Right lobe of liver (tissue), 6 donors: ENCODE data around the gene CDK14. TPM values are rescaled to one million over a fixed set of nuclear protein-coding genes. Genes with fewer than 3 reads are reported as not detected.

Source experiments
- ATAC-seq, 4 donors: fragments of 200-7000 bp; cut with Tn5 transposase; one replicate each; pipeline ENCODE4 v1.9.1; 2020; ENCODE audit warnings: mild to moderate bottlenecking in 4 of 4, moderate library complexity in 4 of 4
- DNase-seq, 3 donors: peaks; one replicate each; pipeline ENCODE4 v3.0.0-alpha.2; 2020
- H3K27ac ChIP-seq, 3 donors: fragments of 200-600 bp; one replicate each; pipeline ENCODE4 v1.8.0; 2022
- H3K27me3 ChIP-seq, 2 donors: fragments of 200-600 bp; one replicate each; pipeline ENCODE4 v1.8.0; 2022
- H3K36me3 ChIP-seq, 4 donors: fragments of 200-600 bp; sonication (generic) in 1 of 4; one replicate each; pipeline versions ENCODE4 v1.5.1 to v1.8.0; 2017 to 2022; ENCODE audit warnings: control low read depth in 1 of 4
- H3K4me1 ChIP-seq, 4 donors: fragments of 200-600 bp; sonication (generic) in 1 of 4; one replicate each; pipeline versions ENCODE4 v1.5.1 to v1.8.0; 2017 to 2022; ENCODE audit warnings: control low read depth in 1 of 4
- H3K4me3 ChIP-seq, 3 donors: fragments of 200-600 bp; one replicate each; pipeline ENCODE4 v1.8.0; 2022
- H3K9me3 ChIP-seq, 4 donors: fragments of 200-600 bp; sonication (generic) in 1 of 4; one replicate each; pipeline versions ENCODE4 v1.5.1 to v1.8.0; 2017 to 2022; ENCODE audit warnings: control low read depth in 1 of 4
- CTCF ChIP-seq, 4 donors: fragments of 200-600 bp in 3 of 4; fragments of 450-650 bp in 1 of 4; IDR thresholded peaks; one replicate each; pipeline versions ENCODE4 v1.5.1 to v1.8.0; 2016 to 2022; ENCODE audit warnings: antibody characterized with exemption in 4 of 4, mild to moderate bottlenecking in 2 of 4
- POLR2A ChIP-seq: fragments of 450-650 bp; IDR thresholded peaks from one replicate; pipeline ENCODE4 v1.6.1; 2017; ENCODE audit warnings: antibody characterized with exemption, mild to moderate bottlenecking
- WGBS: methylation state at CpG from one replicate; pipeline ENCODE4 v1.1.6; 2018; ENCODE audit warnings: low coverage, low lambda C conversion rate; ENCODE audit not compliant: insufficient coverage; ENCODE audit errors: missing lambda C conversion rate; 5-methylcytosine and 5-hydroxymethylcytosine counted together
- intact Hi-C, 2 donors: fragments of 100-400 bp; cut with DNase I; formaldehyde crosslinking; loops; one replicate each; pipeline versions ENCODE4 v1.11.2 to v1.14.1; 2022
- total RNA-seq, 6 experiments: library from RNA; depleted of rRNA in 2 of 6; stranded (reverse); fragments of >200 nt in 2 of 6; fragmentation: NEBNext Ultra II Directional in 3 of 6; extraction: Animal tissue kit (Norgen Biotek cat#: 25700) in 3 of 6; gene quantifications; one replicate each; pipeline versions ENCODE4 v1.1.0 to v1.2.4, GENCODE V29; 2016 to 2023
- donor health status: DM: no; HTN: yes; CAD: no.
- donor health status: DM: no; HTN: no; CAD: no.
- donor health status: DM: no; HTN: no; CAD: no.
- donor health status: DM: no; HTN: yes; CAD: no.
- donor health status: DM: no; HTN: yes; CAD: no.

Gene CDK14
- total RNA-seq, 6 experiments from 2014 or later = 12.6 to 28.7 (median 17.9) TPM

DNA sequence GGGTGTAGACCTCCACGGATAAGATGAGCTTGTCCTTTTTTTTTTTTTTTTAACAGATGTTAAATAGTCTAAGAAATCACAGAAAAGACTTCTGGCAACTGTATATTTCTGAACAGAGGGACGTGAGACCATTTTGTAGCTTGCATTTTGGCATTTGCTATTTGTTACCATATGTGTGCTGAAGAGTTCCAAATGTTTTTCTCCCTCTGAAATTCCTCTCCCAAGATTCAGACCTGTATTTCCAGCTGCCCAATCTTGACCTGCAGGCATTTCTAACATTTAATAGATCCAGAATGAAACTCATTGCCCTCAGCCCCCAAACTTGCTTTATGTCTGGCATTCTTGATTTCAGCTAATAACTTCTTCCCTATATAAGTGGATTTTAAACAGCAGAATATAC is 445.0 kb downstream of the CDK14 start:
- intact Hi-C loops = no loop called here
- no peak overlapping the region for H3K27ac ChIP-seq
- ATAC-seq (no peak), DNase-seq (no peak)
- H3K4me3 ChIP-seq = no peak overlapping the region
- TF ChIP-seq CTCF (IDR thresholded peaks at IDR 0.05) = no peak
- TF ChIP-seq POLR2A = no peak
- H3K9me3 ChIP-seq = no peaks in the 10 kb centered on the region
- no peaks in the 10 kb centered on the region for H3K27me3 ChIP-seq
- no peaks in the 10 kb centered on the region for H3K4me1 ChIP-seq
- WGBS = 66% methylated on average over 2 of the region's 2 CpGs
- H3K36me3 ChIP-seq = peaks cover 0 to 4% (median 0%) of the 10 kb centered on the region in 4 donors

- H3K27me3 ChIP-seq = no peaks in the 10 kb centered on the region
- H3K9me3 ChIP-seq = no peaks in the 10 kb centered on the region
- 89% methylated on average over 7 of the region's 8 CpGs for WGBS
- H3K4me3 ChIP-seq = no peak overlapping the region
- ATAC-seq (no peak), DNase-seq (no peak)
- H3K36me3 ChIP-seq = no peaks in the 10 kb centered on the region
- intact Hi-C loops = no loop called here
- TF ChIP-seq CTCF (IDR thresholded peaks at IDR 0.05) = no peak
- no peak for TF ChIP-seq POLR2A
- no peak overlapping the region for H3K27ac ChIP-seq
- H3K4me1 ChIP-seq = no peaks in the 10 kb centered on the region
These were observed 445.9 kb downstream of the CDK14 start for GRCh38 chr7:91041901-91042484.

DNA sequence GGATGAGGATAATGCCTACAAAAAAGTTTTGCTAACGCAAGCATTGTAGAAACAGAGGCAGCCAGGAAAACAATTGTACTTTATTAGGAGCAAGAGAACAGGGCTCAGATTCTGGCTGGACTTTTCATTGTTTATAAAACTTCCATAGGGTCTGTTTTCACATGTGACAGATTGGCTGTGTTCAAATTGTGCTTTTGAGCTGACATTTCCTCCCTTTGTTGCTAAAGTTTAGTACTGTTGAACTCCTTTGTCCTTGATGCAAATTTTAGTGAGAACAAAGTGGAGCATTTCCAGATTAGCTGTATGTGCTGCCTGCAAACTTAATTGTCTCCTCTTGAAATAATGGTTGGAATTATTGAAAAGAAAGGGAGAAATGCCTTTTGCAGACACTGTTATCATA is 447.1 kb downstream of the CDK14 start:
- 94% methylated on average over 1 of the region's 1 CpG for WGBS
- ATAC-seq = no peak
- DNase-seq = no peak
- H3K27me3 ChIP-seq = no peaks in the 10 kb centered on the region
- H3K4me3 ChIP-seq = no peak overlapping the region
- no peaks in the 10 kb centered on the region for H3K9me3 ChIP-seq
- intact Hi-C loops = no loop called here
- no peak overlapping the region for H3K27ac ChIP-seq
- no peaks in the 10 kb centered on the region for H3K4me1 ChIP-seq
- H3K36me3 ChIP-seq = no peaks in the 10 kb centered on the region
- TF ChIP-seq CTCF (IDR thresholded peaks at IDR 0.05) = no peak
- no peak for TF ChIP-seq POLR2A

DNA sequence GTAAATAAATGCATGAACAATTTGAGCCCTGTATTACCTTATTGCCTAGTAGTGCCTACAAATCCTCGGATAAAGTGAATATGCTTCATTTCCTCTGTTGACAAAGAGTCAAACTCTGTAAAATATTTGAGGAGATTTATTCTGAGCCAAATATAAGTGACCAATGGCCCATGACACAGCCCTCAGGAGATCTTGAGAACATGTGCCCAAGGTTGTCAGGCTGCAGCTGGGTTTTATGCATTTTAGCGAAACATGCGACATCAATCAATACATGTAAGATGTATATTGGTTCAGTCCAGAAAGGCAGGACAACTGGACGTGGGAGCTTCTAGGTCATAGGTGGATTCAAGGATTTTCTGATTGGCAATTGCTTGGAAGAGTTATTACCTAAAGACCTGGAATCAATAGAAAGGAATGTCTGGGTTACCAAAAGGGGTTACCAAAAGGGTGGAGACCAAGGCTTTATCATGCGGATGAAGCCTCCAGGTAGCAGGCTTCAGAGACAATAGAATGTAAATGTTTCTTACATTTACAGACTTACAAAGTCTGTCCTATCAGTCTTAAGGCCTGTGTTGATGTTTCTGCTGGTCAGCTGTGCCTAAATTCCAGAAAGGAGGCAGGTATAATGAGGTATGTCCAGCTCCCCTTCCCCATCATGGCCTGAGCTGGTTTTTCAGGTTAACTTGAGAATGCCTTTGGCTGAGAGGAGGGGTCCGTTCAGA is 448.0 kb downstream of the CDK14 start:
- no peak overlapping the region for H3K4me3 ChIP-seq
- no peak for TF ChIP-seq CTCF (IDR thresholded peaks at IDR 0.05)
- no peak for TF ChIP-seq POLR2A
- 94% methylated on average over 6 of the region's 6 CpGs for WGBS
- H3K4me1 ChIP-seq = no peaks in the 10 kb centered on the region
- no peaks in the 10 kb centered on the region for H3K36me3 ChIP-seq
- intact Hi-C loops = no loop called here
- H3K27ac ChIP-seq = no peak overlapping the region
- DNase-seq (no peak), ATAC-seq (no peak)
- no peaks in the 10 kb centered on the region for H3K9me3 ChIP-seq
- no peaks in the 10 kb centered on the region for H3K27me3 ChIP-seq
